ELF-1 (cell line): ENCODE results near the gene POLR2I.
"Not testable (repeated sequence)": the region's sequence is repeated elsewhere in the genome, so short reads cannot be mapped to it uniquely, and the experiment has no call there.

Source experiments
- DNase-seq: peaks from one replicate; pipeline ENCODE4 v3.0.0-alpha.2; 2016; ENCODE audit warnings: low read depth, low spot score

POLR2I gene

GRCh38 chr19:36101550-36102327 lies 12.9 kb downstream of the POLR2I start:
- no peak for DNase-seq

GRCh38 chr19:36100476-36100875 lies 14.2 kb downstream of the POLR2I start:
- no peak for DNase-seq

- no peak for DNase-seq
These were observed 15.4 kb downstream of the POLR2I start for GRCh38 chr19:36099166-36099785.

GRCh38 chr19:36097036-36097435 lies 17.6 kb downstream of the POLR2I start:
- no peak for DNase-seq

GRCh38 chr19:36093687-36094086 lies 21.0 kb downstream of the POLR2I start:
- no peak for DNase-seq

GRCh38 chr19:36093146-36093662 lies 21.5 kb downstream of the POLR2I start:
- DNase-seq, result no peak

- DNase-seq, result no peak
These were observed 22.1 kb downstream of the POLR2I start for GRCh38 chr19:36092566-36092965.

GRCh38 chr19:36090910-36091695 lies 23.6 kb downstream of the POLR2I start:
- DNase-seq, result no peak

GRCh38 chr19:36089847-36090246 lies 24.8 kb downstream of the POLR2I start:
- no peak for DNase-seq

GRCh38 chr19:36086326-36086725 lies 28.3 kb downstream of the POLR2I start:
- no peak for DNase-seq

- DNase-seq, result no peak
These were observed 30.3 kb downstream of the POLR2I start for GRCh38 chr19:36084231-36085009.

GRCh38 chr19:36082916-36083315 lies 31.8 kb downstream of the POLR2I start:
- DNase-seq, result no peak

GRCh38 chr19:36081894-36082293 lies 32.8 kb downstream of the POLR2I start:
- DNase-seq, result no peak

GRCh38 chr19:36081385-36081784 lies 33.3 kb downstream of the POLR2I start:
- no peak for DNase-seq

GRCh38 chr19:36079389-36079945 lies 35.2 kb downstream of the POLR2I start:
- DNase-seq, result no peak

- no peak for DNase-seq
These were observed 41.4 kb downstream of the POLR2I start for GRCh38 chr19:36073121-36073876.

- DNase-seq, result no peak
These were observed 42.6 kb downstream of the POLR2I start for GRCh38 chr19:36072081-36072480.

- not testable (repeated sequence) for DNase-seq
These were observed 45.7 kb downstream of the POLR2I start for GRCh38 chr19:36068810-36069499.

GRCh38 chr19:36067681-36068080 lies 47.0 kb downstream of the POLR2I start:
- DNase-seq, result no peak

- no peak for DNase-seq
These were observed 49.8 kb downstream of the POLR2I start for GRCh38 chr19:36064826-36065225.
